Endodermal cell (in vitro differentiated cells): ENCODE data around the gene SLC47A2. TPM values are rescaled to one million over a fixed set of nuclear protein-coding genes. Genes with fewer than 3 reads are reported as not detected.

Experiments
- DNase-seq: peaks from one replicate; pipeline ENCODE4 v3.0.0-alpha.2; 2017
- H3K27ac ChIP-seq: 2 replicates; pipeline ENCODE4 v1.5.1; 2013; ENCODE audit warnings: mild to moderate bottlenecking, low read depth, low read length, moderate library complexity
- H3K27me3 ChIP-seq: 2 replicates; pipeline ENCODE4 v1.6.1; 2013; ENCODE audit warnings: mild to moderate bottlenecking, low read length, moderate library complexity; ENCODE audit not compliant: insufficient read depth, control insufficient read depth, poor library complexity, severe bottlenecking
- H3K36me3 ChIP-seq: 2 replicates; pipeline ENCODE4 v1.7.0; 2013; ENCODE audit warnings: mild to moderate bottlenecking, low read length, moderate library complexity; ENCODE audit not compliant: control insufficient read depth, insufficient read depth
- H3K4me1 ChIP-seq: one replicate; pipeline ENCODE4 v1.7.0; 2013; ENCODE audit warnings: low read length; ENCODE audit not compliant: control insufficient read depth, insufficient read depth
- H3K4me3 ChIP-seq: 2 replicates; pipeline ENCODE4 v1.5.1; 2013; ENCODE audit warnings: mild to moderate bottlenecking, low read length, moderate library complexity
- H3K9ac ChIP-seq: 2 replicates; pipeline ENCODE4 v1.6.1; 2013; ENCODE audit warnings: mild to moderate bottlenecking, low read length, moderate library complexity; ENCODE audit not compliant: poor library complexity, severe bottlenecking; ENCODE audit errors: extremely low read depth
- H3K9me3 ChIP-seq: 2 replicates; pipeline ENCODE4 v1.6.1; 2013; ENCODE audit warnings: mild to moderate bottlenecking, low read length, moderate library complexity; ENCODE audit not compliant: control insufficient read depth
- H3K27ac Mint-ChIP-seq: 2 replicates; pipeline ENCODE4 v1.8.0; 2020; ENCODE audit warnings: mixed read lengths
- H3K27me3 Mint-ChIP-seq: 2 replicates; pipeline ENCODE4 v1.8.0; 2021; ENCODE audit warnings: mild to moderate bottlenecking, mixed read lengths; ENCODE audit not compliant: insufficient read depth
- H3K36me3 Mint-ChIP-seq: 2 replicates; pipeline ENCODE4 v1.8.0; 2020; ENCODE audit warnings: low read depth, mixed read lengths
- H3K4me1 Mint-ChIP-seq: 2 replicates; pipeline ENCODE4 v1.8.0; 2020; ENCODE audit warnings: mixed read lengths
- H3K4me3 Mint-ChIP-seq: 2 replicates; pipeline ENCODE4 v1.8.0; 2020; ENCODE audit warnings: mild to moderate bottlenecking, moderate library complexity, mixed read lengths
- H3K9me3 Mint-ChIP-seq: 2 replicates; pipeline ENCODE4 v1.8.0; 2020; ENCODE audit warnings: mild to moderate bottlenecking, mixed read lengths
- CTCF ChIP-seq: fragments of 200-600 bp; sonication (generic); conservative IDR thresholded peaks from 2 replicates; pipeline ENCODE4 v1.5.0; 2021; ENCODE audit warnings: antibody characterized with exemption, mild to moderate bottlenecking
- WGBS, 2 experiments: methylation state at CpG; one replicate each; pipeline versions ENCODE4 v1.1.5 to v1.1.7; 2013; ENCODE audit warnings: missing lambda C conversion rate in 2 of 2, mixed read lengths in 1 of 2; ENCODE audit not compliant: insufficient coverage in 1 of 2, insufficient read length in 1 of 2; 5-methylcytosine and 5-hydroxymethylcytosine counted together
- total RNA-seq, 2 donors: library from RNA; stranded (reverse); fragmentation: NEBNext Ultra II Directional in 1 of 2; extraction: Animal tissue kit (Norgen Biotek cat#: 25700) in 1 of 2; gene quantifications; 2 replicates in 1 of 2; 3 replicates in 1 of 2; pipeline ENCODE4 v1.2.1, GENCODE V29; 2021

SLC47A2 gene
- total RNA-seq, 2 donors from 2014 or later = not detected

- peaks cover 4% of the 10 kb centered on the region for H3K4me1 Mint-ChIP-seq
- H3K36me3 ChIP-seq = no peaks in the 10 kb centered on the region
- DNase-seq = no peak
- H3K9ac ChIP-seq = no peak overlapping the region
- no peak overlapping the region for H3K4me3 ChIP-seq
- H3K27ac Mint-ChIP-seq = no peak overlapping the region
- no peak for TF ChIP-seq CTCF
- peaks cover 14% of the 10 kb centered on the region for H3K9me3 Mint-ChIP-seq
- H3K36me3 Mint-ChIP-seq = peaks cover 2% of the 10 kb centered on the region
- H3K4me3 Mint-ChIP-seq = no peak overlapping the region
- no peaks in the 10 kb centered on the region for H3K27me3 Mint-ChIP-seq
- no peaks in the 10 kb centered on the region for H3K27me3 ChIP-seq
- 73% methylated on average over 1 of the region's 1 CpG; no CpG with 5 or more reads in 1 of the 2 experiments for WGBS, 2 experiments
- H3K9me3 ChIP-seq = no peaks in the 10 kb centered on the region
- no peaks in the 10 kb centered on the region for H3K4me1 ChIP-seq
- H3K27ac ChIP-seq = no peak overlapping the region
Measured at GRCh38 chr17:19630661-19631060, 85.7 kb downstream of the SLC47A2 start.

- WGBS, 2 experiments = 82 to 95% methylated on average over 4 of the region's 4 CpGs
- no peak overlapping the region for H3K9ac ChIP-seq
- no peaks in the 10 kb centered on the region for H3K27me3 Mint-ChIP-seq
- no peak overlapping the region for H3K27ac ChIP-seq
- no peak overlapping the region for H3K27ac Mint-ChIP-seq
- no peaks in the 10 kb centered on the region for H3K36me3 ChIP-seq
- peaks cover 14% of the 10 kb centered on the region for H3K9me3 Mint-ChIP-seq
- no peaks in the 10 kb centered on the region for H3K9me3 ChIP-seq
- TF ChIP-seq CTCF = no peak
- H3K36me3 Mint-ChIP-seq = peaks cover 2% of the 10 kb centered on the region
- no peaks in the 10 kb centered on the region for H3K27me3 ChIP-seq
- no peaks in the 10 kb centered on the region for H3K4me1 ChIP-seq
- no peak for DNase-seq
- H3K4me3 Mint-ChIP-seq = no peak overlapping the region
- H3K4me3 ChIP-seq = no peak overlapping the region
- peaks cover 4% of the 10 kb centered on the region for H3K4me1 Mint-ChIP-seq
Measured at GRCh38 chr17:19630035-19630434, 86.3 kb downstream of the SLC47A2 start.

GRCh38 chr17:19629449-19629848, 86.9 kb downstream of the SLC47A2 start:
- Mint-ChIP-seq H3K27me3 (no peaks in the 10 kb centered on the region), H3K36me3 (no peaks in the 10 kb centered on the region), H3K27ac (no peak overlapping the region), H3K4me3 (no peak overlapping the region), H3K9me3 (peaks cover 11% of the 10 kb centered on the region), H3K4me1 (peaks cover 4% of the 10 kb centered on the region)
- no peaks in the 10 kb centered on the region for H3K4me1 ChIP-seq
- no peak for TF ChIP-seq CTCF
- no peaks in the 10 kb centered on the region for H3K36me3 ChIP-seq
- 85 to 100% methylated on average over 1 to 3 of the region's 3 CpGs for WGBS, 2 experiments
- H3K9me3 ChIP-seq = no peaks in the 10 kb centered on the region
- no peak overlapping the region for H3K9ac ChIP-seq
- H3K27ac ChIP-seq = no peak overlapping the region
- no peaks in the 10 kb centered on the region for H3K27me3 ChIP-seq
- H3K4me3 ChIP-seq = no peak overlapping the region
- DNase-seq = no peak

Other genes with a start within 250 kb of the SLC47A2 start
- gene SLC47A1, start 182.7 kb downstream of the SLC47A2 start, total RNA-seq = 1 to 10 TPM; 2.5 to 3.1 TPM
- gene ALDH3A2, start 67.8 kb downstream of the SLC47A2 start, total RNA-seq = 10 to 100 TPM; 26.9 to 60.1 TPM
- gene ALDH3A1, start 31.7 kb upstream of the SLC47A2 start, total RNA-seq = under 1 TPM; 0.42 to 0.44 TPM
- gene ULK2, start 151.4 kb upstream of the SLC47A2 start, total RNA-seq = 10 to 100 TPM; 19.5 to 33.7 TPM